NCI-H82 treated with DMSO at 0.1 percent for 48 hours (cell line): ENCODE measurements around the gene OXT.
A peak's percentile ranks its signal among the peaks of the same experiment; 100 is the strongest.

Experiments
- DNase-seq: peaks from one replicate; lab custom pipeline; 2025; ENCODE audit not compliant: unreplicated experiment; lab: John Stamatoyannopoulos, UW

The OXT gene

DNA sequence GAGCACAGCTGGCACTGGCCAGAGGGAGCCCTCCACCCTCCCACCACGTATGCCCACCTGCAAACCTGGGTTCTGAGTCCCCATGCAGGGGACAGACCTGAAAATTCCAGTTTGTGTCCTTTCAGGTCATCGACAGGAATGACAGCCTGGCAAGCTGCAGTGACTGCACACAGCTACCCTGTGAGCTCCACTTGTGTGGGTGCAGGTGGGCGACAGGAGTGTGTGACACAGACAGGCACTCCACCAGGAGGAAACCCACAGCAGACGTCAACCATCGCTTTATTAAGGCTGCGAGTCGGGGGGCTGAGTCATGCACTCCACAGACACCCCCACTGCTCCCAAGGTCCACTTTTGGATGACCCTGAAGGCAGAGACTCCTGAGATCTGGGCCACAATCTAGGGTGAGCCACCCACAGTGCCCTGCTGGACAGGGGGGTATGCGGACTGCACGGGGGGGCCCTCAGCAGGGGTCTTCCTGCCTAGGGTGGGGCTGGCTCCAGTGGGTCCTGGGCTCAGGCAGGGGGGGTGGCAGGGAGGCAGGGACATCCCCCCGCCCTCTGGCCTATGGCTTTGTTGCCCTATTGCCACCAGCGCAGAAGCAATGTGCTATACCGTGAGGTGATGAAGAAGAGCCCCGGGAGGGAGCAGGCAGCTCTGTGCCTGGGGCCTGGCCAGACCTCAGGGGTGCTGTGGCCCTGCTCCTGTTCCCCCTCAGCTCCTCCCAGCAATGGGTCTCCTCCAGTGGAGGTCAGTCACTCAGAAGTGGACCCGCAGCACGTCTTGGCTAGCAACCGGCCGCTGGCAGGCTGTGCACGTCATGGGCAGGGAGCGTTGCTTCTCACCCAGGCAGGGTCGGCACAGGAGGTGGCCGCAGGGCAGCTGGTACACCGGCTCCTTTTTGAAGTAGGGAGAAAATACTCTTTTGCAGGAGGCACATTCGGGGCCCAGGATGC, 38.2 kb downstream of the OXT start:
- DNase-seq = no peak

GRCh38 chr20:3111507-3111906, 40.1 kb downstream of the OXT start:
- no peak for DNase-seq

- no peak for DNase-seq
Observed at GRCh38 chr20:3111995-3112394, 40.6 kb downstream of the OXT start.

- DNase-seq = no peak
Observed at GRCh38 chr20:3115190-3116107, 44.0 kb downstream of the OXT start.

DNA sequence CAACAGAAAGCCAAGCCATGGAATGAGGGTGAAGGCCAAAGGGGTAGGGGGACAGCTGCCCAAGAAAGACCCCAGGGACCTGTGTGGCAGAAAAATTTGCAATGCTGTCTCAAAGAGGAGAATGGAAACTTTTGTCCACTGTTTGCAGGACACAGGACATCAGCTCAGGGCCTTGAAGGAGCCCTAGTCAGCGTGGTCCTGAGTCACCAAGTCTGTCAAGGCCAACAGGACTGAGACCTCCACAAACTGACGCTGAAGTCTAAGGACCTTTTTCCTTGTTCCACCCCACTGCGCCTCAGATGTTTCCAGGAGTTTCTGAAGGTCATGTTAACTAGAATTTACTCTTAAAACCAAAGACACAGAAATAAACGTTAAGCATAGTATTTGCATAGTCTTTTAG, 44.9 kb downstream of the OXT start:
- DNase-seq = no peak

- peak; percentile 13 for DNase-seq
Observed at GRCh38 chr20:3117839-3118379, 46.5 kb downstream of the OXT start.

DNA sequence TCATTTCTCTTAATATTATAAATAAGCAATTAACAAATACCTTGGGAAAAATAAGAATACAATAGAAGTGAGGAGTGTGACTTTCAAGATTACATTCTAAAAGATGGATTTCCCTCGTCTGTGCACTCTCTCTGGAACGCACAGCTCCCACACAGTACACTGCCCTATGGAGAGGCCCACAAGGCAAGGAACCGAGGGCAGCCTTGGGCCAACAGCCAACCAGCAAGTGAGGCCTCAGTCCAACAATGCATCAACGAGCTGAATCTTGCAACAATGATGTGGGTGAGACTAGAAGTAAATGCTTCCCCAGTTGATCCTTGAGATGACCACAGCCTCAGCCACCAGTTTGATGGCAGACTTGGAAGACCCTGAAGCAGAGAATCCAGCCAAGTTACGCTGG, 47.6 kb downstream of the OXT start:
- no peak for DNase-seq

DNA sequence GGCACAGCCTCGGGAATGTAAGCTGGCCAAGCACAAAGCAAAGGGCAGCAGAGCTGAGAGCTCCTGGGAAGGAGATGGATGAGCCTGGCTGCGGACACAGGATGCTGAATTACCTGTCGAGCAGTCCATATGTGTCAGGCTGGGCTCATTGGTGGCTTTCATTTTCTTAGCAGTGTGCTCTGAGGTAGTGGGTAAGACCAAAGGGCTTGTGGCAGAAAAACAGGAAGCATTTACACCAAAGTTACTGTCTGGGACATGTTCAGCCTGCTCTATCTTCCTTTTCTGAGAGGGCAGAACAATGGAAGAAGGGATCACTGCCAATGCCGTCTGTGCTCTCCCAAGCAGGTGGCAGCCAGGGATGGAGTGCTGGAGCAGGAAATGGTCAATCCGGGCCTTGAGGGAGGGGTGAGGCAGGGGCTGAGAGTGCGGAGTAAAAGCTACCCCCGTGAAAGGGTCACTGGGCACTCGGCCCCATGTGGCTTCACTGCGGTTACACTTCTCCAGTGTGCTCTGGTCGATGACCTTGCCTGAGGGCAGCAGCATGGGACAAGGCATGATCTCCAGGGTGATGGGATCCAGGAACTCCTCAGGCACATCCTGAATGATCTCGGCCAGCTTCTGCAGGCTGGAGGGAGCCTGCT, 50.0 kb downstream of the OXT start:
- no peak for DNase-seq
